NCI-H146 (cell line): ENCODE results near the gene TK2.

Experiments
- DNase-seq: peaks from one replicate; lab custom pipeline; 2025; lab: John Stamatoyannopoulos, UW

Gene TK2

GRCh38 chr16:66483689-66484452 is 66.1 kb downstream of the TK2 start:
- DNase-seq, result peak; percentile 66

DNA sequence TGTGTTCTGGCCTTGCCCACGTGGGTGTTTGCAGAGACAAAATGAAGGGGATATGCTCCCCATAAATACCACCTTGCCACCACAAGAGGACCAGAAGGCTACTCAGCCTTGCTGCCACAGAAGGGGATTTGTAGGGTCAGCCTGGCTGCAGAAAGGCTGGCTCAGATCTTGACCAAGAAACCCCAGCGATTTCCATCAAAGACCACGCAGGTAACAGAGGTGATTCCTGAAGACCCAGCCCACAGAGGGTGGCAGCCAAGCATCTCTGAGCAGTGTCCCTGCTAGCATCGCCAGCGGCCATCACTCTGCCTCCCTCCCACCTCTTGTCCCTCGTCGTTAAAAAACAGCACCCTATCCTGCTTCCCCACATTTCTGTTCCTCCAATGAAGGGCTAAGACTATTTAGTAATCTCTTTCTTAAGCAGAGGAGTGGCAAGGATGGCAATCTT is 68.0 kb downstream of the TK2 start:
- DNase-seq, result no peak

GRCh38 chr16:66481081-66481942 is 68.6 kb downstream of the TK2 start:
- no peak for DNase-seq

DNA sequence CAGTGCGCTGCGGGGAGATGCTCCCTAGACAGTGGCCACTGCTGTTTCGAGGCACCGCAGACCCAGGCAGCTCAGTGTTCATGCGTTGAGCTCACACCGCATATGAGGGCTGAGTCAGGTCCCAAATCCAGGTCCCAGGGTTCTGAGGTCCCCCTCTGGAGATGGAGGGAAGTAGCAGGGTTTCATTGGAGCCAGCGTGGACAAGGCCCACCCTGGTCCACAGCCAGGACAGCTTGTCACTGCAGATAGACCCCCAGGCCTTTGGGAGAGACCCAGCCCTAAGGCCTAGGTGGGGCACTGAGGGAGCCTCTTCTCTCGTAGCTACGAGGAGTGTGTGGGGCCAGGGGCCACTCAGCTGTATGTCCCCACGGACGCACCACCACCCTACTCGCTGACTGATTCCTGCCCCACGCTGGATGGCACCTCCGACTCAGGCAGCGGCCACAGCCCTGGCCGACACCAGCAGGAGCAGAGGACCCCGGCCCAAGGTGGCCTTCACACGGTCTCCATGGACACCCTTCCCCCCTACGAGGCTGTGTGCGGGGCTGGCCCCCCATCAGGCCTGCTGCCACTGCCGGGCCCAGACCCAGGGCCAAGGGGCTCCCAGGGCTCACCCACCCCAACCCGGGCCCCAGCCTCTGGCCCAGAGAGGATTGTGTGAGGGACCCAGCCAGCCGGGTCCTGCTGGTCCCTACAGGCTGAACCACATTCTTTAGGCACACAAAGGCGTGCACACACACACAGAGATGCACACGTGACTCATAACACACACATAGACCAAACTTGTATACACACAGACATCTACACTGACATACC is 69.4 kb downstream of the TK2 start:
- DNase-seq, result no peak

GRCh38 chr16:66479661-66480264 is 70.2 kb downstream of the TK2 start:
- DNase-seq, result no peak

DNA sequence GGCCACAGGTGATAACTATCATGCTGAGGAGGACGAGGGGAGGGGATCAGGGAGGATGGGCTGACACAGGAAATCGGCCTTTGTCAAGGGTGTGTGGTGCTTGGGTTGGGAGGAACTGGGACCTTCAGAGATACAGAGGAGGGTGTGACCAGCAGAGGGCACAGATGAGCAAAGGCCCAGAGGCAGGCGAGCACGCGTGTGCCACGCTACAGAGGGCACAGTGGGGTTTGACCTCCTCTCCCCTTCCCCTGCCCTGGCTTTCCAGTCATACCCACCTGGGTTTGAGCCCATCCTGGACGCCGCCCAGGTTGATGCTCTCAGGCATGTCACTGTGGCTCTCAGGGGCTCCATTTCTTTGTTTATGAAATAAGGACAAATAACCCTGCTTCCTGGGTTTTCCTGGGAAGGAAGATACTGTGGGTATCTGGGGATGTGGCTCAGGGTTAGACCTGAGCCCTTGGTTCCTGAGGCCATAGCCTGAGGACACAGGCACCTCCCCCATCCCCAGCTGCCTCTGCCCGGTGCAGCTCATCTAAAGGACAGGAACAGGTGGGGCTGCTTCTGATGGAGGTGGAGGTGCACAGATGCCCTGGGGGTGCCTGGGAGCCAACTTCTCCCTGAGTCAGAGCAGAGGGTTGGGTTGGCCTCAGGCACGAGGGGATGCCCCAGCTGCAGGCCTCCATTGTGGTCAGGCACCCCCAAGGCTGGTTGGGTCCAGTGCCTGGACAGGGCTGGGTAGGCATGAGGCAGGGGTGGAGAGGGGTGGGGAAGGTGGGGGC is 71.0 kb downstream of the TK2 start:
- DNase-seq, result peak; percentile 77

DNA sequence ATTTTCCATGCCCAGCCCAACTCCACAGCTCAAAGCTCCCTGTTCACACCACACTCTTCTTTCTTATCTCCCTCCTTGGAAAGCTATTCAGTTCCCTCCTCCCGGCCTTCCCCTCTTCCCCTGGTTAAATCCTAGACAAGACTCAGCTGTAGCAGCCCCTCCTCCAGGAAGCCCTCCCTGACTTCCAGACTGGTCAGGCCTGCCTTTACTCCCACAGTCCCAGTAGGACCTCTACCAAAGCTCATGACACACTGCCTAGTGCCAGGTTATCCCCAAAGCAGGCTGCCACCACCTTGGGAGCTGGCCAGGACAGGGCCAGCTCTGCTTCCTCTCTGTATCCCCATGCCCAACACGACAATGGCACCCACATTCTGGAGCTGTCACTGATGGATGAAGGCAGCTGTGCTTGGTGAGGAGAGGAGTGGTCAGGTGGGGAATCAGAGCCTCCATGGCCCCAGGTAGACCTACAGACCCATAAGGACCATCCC is 72.8 kb downstream of the TK2 start:
- no peak for DNase-seq

DNA sequence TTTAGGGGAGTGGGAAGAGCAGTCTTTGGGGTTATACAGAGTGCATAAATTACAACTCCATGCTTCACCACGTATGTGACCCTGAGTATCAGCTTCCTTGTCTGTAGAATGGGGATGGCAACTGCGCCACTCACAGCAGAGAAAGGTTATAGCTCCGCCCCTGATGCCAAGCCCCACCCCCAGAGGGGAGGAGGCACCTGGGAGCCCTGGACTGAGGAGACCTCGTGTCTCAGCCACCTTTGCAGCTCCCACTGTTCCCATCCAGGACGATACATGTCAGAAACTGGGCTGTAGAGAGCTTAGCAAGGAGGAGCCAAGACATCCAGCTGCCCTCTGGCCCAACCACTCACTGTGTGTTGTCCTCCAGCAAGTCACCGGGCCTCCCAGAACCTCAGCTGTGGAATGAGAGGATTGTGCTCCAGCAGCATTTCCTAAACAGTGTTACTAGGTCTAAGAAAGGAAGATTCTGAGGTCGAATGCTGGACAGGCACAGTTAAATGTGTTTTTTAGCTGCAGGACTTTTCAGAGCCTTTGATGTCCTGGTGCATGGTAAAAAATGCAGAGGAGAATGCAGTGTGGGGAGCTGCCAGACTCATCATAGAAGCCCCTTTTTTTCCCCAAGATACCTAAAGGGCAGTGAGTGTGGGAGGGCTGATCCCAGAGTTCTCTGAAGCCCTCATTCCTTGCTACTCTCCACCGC is 73.4 kb downstream of the TK2 start:
- peak; percentile 18 for DNase-seq

DNA sequence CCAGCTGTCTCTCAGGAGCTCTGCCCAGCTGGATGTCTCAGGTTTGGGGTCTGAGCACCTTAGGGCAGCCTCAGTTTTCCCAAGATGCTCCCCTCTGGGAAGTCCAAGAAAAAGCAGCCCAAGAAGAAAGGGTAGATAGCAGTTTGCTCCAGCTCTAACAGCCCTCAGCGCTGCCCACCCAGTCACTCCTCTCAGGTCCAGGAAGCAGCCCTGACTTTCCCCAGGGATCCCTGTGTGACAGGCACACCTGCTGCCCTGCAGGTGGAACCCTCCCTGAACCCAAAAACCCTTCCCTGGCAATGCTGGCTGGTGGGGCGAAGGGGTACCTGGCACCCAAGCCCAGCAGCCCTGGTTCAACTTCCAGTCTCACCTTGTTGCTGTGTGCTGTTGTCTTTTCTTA is 74.7 kb downstream of the TK2 start:
- DNase-seq, result no peak

DNA sequence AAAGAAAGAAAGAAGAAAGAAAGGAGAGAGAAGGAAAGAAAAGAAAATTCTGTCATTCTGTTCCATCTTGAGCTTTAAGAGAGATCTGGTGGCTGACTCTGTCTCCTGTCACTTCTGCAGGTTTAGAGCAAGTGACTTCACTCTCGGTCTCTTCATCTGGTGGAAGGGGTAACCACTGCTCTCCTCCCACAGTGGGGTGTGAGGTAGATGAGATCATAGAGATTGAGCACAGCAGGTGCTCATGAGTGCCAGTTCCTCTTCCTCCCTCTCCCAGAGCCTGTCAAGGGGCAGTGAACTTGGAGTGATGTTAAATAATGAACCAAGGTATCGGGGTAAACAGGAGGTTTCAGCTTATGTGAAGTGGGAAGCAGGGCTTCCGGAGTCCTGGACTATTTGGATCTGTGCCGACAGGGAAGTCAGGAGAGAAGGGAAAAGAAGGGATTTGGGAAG is 75.1 kb downstream of the TK2 start:
- DNase-seq, result peak; percentile 70

DNA sequence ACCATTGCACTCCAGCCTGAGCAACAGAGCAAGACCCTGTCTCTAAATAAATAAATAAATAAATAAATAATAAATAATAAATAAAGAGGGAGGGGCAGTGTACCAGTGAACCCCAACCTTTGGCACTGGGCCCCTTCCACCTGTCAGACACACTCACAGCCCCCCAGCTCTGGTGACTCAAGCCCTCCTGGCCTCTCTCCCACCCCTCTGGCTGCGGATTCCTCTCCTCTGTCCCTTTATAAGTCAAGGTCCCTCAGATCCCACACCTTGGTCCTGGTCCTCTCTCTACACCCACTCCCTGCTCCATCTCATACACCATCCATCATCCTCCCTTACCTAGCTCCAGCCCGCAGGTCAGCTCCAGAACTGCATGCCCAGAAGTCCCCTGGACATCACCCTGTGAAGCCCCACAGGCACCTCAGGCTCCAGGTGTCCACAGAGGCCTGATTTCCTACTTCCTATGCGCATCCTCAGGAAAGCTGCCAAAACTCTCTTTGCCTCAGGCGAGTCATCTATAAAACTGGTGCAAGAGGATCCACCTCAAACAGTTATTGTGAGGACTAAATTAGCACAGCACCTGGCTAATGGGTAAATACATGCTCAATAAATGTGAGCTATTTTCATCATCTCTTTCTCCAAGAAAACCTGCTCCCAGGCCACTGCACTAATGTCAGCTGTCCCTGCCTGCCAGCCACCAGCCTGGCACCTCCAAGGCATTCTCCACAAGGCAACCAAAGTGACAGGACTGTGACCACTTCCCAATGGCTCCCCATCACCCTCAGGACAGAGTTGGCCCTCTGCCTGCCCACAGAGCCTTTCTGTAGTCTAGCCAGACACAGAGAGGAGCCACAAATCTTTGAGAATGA is 76.0 kb downstream of the TK2 start:
- peak; percentile 90 for DNase-seq

GRCh38 chr16:66473051-66473571 is 76.8 kb downstream of the TK2 start:
- DNase-seq, result no peak

DNA sequence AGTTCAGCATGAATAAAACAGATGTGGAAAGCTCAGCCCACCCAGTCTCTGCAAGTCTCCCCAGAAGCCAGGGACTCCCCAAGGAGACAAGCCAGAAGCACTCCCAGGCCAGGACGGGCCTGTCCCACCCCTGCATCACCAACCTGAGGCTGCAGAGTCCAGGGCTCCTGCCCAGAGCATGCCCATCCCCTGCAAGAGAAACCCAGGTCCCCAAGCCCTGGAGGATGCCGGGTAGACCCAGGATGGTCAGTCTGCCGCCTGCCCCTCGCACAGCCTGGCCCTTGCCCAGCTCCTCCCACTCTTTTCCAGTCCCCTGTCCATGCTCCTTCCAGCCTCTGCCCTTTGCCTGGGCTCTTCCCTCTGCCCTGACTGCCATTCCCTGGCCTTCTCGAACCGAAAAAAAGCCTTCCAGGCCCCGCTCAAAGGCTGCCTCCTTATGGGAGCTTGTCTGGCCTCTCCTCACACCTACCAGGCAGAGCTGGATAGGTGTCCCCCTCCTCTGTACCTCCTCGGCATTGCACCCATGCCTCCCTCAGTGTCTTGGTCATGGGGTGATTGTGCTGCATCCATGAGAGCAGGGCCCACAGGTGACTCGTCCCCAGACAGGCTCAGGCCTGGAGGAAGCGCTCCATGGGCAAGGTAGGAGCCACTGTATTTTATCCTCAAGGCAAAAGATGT is 78.1 kb downstream of the TK2 start:
- no peak for DNase-seq

DNA sequence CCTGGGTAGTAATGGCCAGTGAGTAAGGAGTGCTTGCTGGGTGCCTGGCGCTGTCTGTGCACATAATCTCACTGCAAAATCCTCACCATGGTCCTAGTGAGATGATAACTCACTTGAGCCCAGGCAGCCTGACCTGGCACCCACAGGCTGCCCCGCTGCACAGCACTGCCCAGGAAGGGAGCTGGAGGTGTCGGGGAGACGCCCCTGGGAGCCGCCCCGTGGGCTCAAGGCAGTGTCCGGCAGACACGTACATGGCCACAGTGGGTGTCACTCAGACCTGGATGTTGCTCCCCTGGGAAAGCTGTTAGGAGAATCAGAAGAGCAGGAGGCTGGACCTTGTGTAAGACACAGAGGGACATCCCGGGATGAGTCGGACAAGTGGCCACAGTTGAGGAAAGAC is 78.7 kb downstream of the TK2 start:
- no peak for DNase-seq

GRCh38 chr16:66470556-66470955 is 79.4 kb downstream of the TK2 start:
- DNase-seq, result no peak

DNA sequence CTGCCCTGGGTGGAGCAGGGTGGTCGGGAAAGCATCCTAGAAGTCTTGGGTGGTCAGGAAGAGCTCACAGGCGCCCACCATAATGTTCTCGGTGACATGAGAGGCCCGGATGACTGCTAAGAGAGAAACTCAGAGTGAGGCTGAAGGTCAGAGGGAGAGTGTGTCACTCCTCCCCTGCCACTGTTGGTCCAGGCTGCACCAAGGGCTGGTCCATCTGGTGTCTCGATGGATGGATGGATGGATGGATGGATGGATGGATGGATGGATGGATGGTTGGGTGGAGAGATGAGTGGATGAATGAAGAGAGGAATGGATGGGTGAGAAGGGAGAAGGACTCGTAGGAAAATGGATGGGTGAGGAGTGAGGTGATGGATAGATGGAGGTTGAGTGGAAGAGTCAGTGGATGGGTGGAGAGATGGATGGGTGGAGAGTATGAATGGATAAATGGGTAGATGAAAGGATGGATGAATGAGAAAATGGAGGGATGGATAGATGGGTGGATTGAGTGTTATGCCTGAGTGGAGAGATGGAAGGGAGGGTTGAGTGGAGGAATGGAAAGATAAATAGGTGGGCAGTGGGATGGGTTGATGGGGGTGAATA is 79.9 kb downstream of the TK2 start:
- DNase-seq, result no peak

- DNase-seq, result no peak
These were observed 80.5 kb downstream of the TK2 start for GRCh38 chr16:66469291-66469946.
